ENCODE data around the gene OPCML.

The OPCML gene

DNA sequence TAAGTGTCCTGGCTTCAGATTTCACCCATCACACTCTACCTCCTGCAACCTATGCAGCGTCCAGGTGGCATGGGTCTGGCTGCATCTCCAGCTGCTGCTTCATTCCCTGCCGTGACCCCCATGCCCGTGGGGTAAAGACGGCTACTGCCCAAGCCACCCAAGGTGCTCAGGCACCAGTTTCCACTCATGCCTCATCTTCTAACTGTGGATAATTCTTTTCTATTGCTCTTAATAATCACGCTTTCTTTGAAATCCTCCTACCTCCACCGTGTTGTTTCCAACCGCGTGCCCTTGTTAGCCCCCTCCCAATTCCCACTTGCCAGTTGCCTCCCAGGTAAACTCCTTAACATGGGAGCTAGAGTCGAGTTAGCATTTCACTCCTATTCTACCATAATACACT lies 738.5 kb downstream of the OPCML start:
- no peak for DNase-seq (ENCODE audit: low read depth in 2 of 2)

GRCh38 chr11:132792341-132793140 lies 739.8 kb downstream of the OPCML start:
- DNase-seq (ENCODE audit: low read depth in 2 of 2) = no peak

- no peak for DNase-seq (ENCODE audit: low read depth in 2 of 2)
These were observed 741.3 kb downstream of the OPCML start for GRCh38 chr11:132790971-132791370.

- DNase-seq (ENCODE audit: low read depth in 2 of 2) = no peak
These were observed 741.8 kb downstream of the OPCML start for GRCh38 chr11:132790466-132790865.

DNA sequence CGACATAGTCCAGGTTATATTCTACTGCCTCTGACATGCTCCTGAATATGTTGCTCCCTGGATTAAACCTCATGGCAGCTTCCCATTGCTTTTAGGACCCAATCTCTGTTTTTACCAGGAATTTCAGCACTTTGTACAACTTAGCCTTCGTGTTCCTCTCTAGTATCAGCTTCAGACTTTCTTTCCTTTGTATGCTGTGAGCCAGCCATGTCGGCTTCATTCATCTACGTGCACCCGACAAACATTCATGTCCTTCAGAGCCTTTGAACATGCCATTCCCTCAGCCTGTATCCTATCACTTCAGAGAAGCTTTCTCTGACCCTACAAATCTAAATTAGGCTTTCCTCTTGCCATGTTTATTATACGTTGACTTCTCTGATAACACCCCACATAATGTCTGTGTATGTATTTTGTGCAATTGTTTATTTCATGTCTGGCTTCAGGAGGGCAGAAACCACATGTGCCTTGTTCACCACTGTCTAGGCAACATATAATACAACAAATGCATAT lies 743.4 kb downstream of the OPCML start:
- DNase-seq (ENCODE audit: low read depth in 2 of 2) = no peak

DNA sequence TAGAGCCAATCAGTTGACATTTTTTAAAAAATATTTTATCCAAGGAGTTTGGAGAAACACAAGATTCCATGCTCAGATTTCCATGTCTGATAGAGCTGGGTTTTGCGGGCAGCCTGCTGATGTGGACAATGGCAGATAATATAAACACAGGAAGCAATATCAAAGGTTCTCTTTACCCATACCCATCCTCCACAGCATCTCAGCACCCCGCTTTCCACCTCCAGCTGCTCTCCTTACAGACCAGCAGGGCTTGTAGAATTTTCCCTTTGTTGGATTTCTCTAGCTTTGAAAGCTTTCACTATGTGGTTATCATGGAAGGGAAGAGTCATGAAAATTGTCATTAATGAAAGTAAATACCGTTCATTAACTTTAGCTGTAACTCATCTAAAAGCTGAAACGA lies 746.4 kb downstream of the OPCML start:
- DNase-seq (ENCODE audit: low read depth in 2 of 2) = no peak

GRCh38 chr11:132784441-132784840 lies 747.9 kb downstream of the OPCML start:
- DNase-seq (ENCODE audit: low read depth in 2 of 2) = no peak

DNA sequence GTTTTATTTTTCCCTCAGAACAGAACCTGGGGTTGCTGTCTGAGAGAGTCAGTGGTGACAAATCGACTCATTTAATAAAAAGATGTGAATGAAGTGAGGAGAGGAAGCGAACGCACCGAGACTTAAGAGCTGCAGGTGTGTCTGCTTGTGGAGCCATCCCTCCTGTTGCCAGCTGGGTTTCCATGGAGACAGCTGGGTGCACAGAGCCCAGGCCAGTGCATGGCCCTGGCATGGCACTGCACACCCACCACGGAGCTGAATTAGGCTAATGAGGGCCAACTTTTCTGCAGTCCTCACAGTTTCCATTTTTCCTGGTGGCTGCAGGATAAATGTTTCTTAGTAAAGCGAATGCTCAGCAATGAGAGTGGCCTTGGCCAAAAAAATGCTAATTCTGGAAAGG lies 750.2 kb downstream of the OPCML start:
- no peak for DNase-seq (ENCODE audit: low read depth in 2 of 2)

- no peak for DNase-seq (ENCODE audit: low read depth in 2 of 2)
These were observed 752.3 kb downstream of the OPCML start for GRCh38 chr11:132780046-132780445.

DNA sequence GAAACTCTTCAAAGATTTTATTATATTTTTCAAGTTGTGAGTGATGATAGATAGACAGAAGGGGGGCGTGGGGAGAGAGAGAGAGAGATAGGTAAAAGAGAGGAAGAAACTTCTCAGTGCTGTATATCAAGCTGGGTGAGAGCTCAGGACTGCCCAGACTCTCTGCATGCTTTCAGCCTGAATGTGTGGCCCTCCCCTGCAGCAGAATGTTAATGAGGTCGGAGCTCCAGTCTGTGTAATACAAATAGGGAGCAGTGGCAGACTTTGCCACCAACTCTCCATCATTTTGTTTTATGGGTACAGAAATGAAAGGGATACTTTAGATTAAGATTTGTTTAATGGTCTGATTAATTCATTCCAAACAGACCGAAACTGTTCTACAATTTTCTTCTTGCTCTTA lies 752.8 kb downstream of the OPCML start:
- no peak for DNase-seq (ENCODE audit: low read depth in 2 of 2)

DNA sequence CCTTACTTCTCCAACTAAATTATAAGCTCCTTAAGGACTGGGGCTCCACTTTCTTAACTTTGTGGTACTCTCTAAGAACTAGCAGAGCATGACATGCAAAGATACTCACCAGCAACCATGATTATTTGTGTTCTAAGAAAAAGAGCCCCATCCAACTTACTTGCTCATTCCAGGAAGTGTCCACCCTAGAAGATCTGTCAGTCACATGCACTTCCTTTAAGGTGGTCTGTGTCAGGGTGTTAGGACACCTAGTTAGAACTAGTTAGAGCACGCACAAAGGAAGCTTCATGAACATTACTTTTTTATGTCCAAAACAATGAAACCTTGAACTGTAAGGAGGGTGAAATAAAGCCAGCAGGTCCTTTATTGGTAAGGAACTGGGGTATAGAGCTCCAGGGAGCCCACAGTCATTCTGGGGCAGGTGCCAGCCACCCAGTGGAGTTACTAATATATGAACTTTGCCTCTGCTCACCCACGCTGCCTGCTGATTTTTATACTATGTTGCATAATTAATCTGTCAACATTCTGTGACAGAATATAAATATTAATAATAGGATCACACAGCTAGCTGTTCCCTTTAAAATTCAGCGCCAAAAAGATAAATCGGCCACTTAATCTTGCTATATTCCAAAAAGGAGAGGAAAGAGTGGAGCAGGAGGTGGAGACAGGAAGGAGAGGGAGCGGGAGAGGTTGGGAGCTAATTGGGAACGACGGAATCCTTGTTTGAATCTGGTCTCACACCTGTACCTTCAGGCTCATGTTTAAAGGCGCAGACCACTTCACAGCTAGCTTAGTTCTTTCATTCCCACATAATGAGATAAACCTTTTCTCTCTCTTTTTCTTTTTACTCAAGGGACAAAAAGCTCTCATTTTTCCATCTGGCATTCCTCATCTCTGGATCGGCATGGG lies 755.0 kb downstream of the OPCML start:
- no peak for DNase-seq (ENCODE audit: low read depth in 2 of 2)

GRCh38 chr11:132773751-132774150 lies 758.5 kb downstream of the OPCML start:
- DNase-seq (ENCODE audit: low read depth in 2 of 2) = no peak

DNA sequence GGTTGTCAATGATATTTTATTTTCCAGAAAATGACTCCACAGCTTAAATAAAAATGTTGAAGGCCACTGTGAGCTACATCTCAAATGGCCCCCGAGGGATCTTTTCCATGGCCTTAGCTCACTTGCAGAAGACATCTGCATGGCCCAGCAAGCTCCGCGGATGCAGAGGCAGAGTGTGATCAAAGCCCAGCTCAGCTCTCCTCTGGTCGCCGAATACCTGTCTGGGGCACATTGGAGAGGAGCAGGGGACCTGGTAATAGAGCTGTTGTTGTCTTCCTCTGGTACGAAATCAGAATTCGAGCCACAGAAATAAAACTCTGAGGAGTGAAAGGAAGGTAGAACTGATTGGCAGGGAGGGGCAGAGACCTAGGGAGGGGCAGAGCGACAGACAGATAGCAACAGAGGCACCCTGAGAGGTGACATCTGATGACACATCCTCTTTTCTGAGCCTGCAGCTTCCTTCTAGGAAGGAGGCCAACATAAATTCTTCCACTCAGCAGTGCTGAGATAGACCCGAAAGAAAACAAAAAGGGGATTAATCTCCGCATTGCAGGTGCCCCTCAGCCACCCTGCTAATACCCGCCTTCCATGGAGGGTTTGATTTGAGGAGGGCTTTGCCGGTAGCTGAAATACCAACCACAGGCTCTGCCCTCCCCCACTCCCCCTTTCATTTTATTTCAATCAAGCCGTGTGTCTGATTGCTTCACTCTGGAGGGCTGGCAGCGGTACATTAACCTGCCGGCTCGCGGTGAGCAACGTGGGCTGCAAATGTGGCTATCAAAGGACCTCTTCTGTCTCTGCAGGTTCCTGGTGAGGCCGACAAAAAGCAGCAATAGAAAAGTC lies 759.4 kb downstream of the OPCML start:
- no peak for DNase-seq (ENCODE audit: low read depth in 2 of 2)

- no peak for DNase-seq (ENCODE audit: low read depth in 2 of 2)
These were observed 760.6 kb downstream of the OPCML start for GRCh38 chr11:132771746-132772145.

DNA sequence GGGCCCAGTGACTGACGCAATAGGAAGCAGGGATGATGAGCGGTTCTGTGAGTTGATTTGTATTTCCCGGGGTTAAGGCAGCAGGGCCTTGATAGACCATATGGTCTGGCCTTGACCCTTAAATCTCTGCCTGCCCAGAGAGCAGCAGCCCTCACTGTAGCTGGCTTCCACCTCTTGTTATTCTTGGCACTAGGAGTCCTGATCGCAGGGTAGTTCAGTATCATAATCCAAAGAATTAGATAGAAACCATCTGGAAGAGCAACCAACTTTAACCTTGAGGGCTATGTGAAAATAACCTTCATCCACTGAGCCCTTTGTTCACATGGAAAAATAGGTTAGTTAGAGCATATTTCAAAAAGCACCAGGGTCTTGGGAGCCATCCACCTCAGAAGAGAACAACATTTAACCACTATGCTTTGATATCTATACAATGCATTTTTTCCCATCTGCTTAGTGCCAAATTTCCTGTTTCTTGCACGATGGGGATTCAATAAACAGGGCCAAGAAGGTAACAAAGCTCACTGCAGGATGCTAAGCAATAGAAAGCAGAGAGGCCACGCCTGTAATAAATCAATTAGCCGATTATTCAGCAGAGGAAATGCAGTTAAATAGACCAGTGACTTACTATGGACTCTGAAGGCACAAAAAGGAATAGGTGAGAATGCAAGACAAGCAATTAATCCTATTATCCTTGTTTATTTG lies 761.3 kb downstream of the OPCML start:
- no peak for DNase-seq (ENCODE audit: low read depth in 2 of 2)

GRCh38 chr11:132763503-132763902 lies 768.8 kb downstream of the OPCML start:
- no peak for DNase-seq (ENCODE audit: low read depth in 2 of 2)

DNA sequence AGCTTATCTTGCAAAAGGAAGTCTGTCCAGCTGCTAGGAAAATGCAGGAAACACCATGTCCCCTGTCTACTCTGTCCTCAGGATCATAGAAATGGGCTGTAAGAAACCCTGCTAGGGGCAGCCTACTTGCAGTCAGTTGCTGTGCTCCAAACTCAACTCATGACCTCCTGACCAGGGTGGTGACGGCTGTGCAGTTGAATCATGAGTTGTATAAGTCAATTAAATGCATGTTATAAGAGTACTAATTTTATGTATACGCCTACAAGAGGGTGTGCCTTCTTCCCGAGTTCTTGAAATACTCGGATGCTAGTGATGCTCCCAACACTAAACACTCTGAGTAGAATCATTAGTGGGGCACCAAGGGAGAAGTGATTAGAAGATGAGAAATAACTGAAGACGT lies 776.4 kb downstream of the OPCML start:
- no peak for DNase-seq (ENCODE audit: low read depth in 2 of 2)

DNA sequence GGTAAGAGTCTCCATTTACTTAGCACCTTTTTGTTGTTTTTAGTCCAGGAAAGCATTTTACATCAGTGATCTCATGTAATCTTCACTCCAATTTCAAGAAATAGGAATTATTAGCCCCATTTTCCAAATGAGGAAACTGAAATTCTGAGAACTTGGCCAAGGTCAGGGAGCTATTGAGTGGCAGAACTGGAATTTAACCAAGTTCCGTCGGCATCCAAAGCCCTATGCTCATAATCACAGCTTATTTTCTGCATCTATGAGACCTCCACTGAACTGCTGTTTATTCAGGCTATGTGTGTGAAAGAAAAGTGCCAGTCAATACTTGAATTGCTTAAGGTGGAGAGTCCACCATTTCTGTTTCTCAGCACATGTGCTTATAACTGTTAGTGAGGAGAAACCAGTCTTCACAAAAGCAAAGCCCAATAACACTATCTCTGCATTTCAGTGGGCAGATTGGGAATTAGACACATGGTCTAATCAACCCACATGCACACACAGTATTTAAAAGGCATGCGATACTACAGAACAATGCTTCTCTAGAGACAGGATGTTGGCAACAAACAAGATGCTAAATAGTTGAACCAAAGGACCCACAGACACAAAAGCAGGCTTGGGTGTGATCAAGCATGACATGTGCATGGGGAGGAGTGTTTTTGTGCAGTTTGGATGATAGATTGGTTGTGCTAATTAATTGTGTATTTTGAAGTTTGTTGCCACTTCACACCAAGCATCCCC lies 780.6 kb downstream of the OPCML start:
- DNase-seq (ENCODE audit: low read depth in 2 of 2) = no peak

- no peak for DNase-seq (ENCODE audit: low read depth in 2 of 2)
These were observed 786.0 kb downstream of the OPCML start for GRCh38 chr11:132746305-132746704.

DNA sequence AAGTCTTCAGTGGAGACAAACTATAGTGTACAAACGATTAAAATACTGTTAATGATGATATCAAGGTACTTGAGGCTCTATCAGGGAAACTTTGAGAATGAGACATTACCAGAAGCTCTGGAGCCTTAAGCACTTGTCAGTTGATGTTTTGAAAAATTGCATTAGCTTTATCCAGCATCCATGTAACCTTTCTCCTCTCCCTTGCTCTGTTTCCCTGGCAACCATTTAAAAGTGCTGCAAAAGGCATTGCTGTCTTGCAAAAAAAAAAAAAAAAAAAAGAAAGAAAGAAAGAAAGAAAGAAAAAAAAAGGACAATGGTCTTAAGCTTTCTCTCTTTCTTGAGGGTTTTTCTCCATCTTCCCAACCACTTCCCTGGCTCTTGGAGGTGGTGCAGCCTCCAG lies 787.0 kb downstream of the OPCML start:
- DNase-seq (ENCODE audit: low read depth in 2 of 2) = no peak

- DNase-seq (ENCODE audit: low read depth in 2 of 2) = no peak
These were observed 787.5 kb downstream of the OPCML start for GRCh38 chr11:132744771-132745170.
